GM23338 (cell line): ENCODE results near the gene VAPB. TPM values are rescaled to one million over a fixed set of nuclear protein-coding genes. Genes with fewer than 3 reads are reported as not detected.
A peak's percentile ranks its signal among the peaks of the same experiment; 100 is the strongest.

Source experiments
- ATAC-seq: fragments of 200-7000 bp; cut with Tn5 transposase; 3 replicates; pipeline ENCODE4 v1.9.1; 2020
- DNase-seq: peaks from one replicate; pipeline ENCODE4 v3.0.0-alpha.2; 2015; ENCODE audit warnings: low spot score
- H2AFZ ChIP-seq: fragments of 200-600 bp; sonication (generic); 2 replicates; pipeline ENCODE4 v1.8.0; 2016; ENCODE audit warnings: antibody characterized with exemption, mild to moderate bottlenecking, moderate library complexity
- H3F3A ChIP-seq: fragments of 200-600 bp; sonication (generic); replicated peaks from 2 replicates; pipeline ENCODE4 v1.8.0; 2017; ENCODE audit warnings: antibody characterized with exemption, mixed run types, low read depth
- H3K27ac ChIP-seq: fragments of 200-600 bp; sonication (generic); 2 replicates; pipeline ENCODE4 v1.6.1; 2016; ENCODE audit warnings: low read depth
- H3K27me3 ChIP-seq: fragments of 200-600 bp; sonication (generic); 2 replicates; pipeline ENCODE4 v1.8.0; 2016; ENCODE audit warnings: mild to moderate bottlenecking, mixed run types, moderate library complexity; ENCODE audit not compliant: insufficient read depth
- H3K36me3 ChIP-seq: fragments of 200-600 bp; sonication (generic); 2 replicates; pipeline ENCODE4 v1.8.0; 2016; ENCODE audit warnings: mild to moderate bottlenecking; ENCODE audit not compliant: insufficient read depth
- H3K4me1 ChIP-seq: fragments of 200-600 bp; sonication (generic); 2 replicates; pipeline ENCODE4 v1.8.0; 2016; ENCODE audit warnings: mild to moderate bottlenecking, moderate library complexity; ENCODE audit not compliant: insufficient read depth
- H3K4me2 ChIP-seq: fragments of 200-600 bp; sonication (generic); 2 replicates; pipeline ENCODE4 v1.7.1; 2017; ENCODE audit warnings: mixed run types
- H3K4me3 ChIP-seq: fragments of 200-600 bp; sonication (generic); 2 replicates; pipeline ENCODE4 v1.6.1; 2016; ENCODE audit warnings: mixed run types
- H3K79me2 ChIP-seq: fragments of 200-600 bp; sonication (generic); replicated peaks from 2 replicates; pipeline ENCODE4 v1.8.0; 2017; ENCODE audit warnings: mild to moderate bottlenecking; ENCODE audit not compliant: insufficient read depth
- H3K9me2 ChIP-seq: fragments of 200-600 bp; sonication (generic); 2 replicates; pipeline ENCODE4 v1.8.0; 2017; ENCODE audit not compliant: insufficient read depth
- H4K20me1 ChIP-seq: fragments of 200-600 bp; sonication (generic); replicated peaks from 2 replicates; pipeline ENCODE4 v1.8.0; 2017; ENCODE audit warnings: mild to moderate bottlenecking; ENCODE audit not compliant: insufficient read depth
- H3K27ac Mint-ChIP-seq: 2 replicates; pipeline ENCODE4 v1.8.0; 2020; ENCODE audit warnings: inconsistent platforms, mild to moderate bottlenecking, moderate library complexity, mixed read lengths
- H3K27me3 Mint-ChIP-seq: 3 replicates; pipeline ENCODE4 v1.8.0; 2022; ENCODE audit warnings: low read depth, mild to moderate bottlenecking, moderate library complexity, mixed read lengths, inconsistent platforms; ENCODE audit not compliant: insufficient read depth, poor library complexity
- H3K36me3 Mint-ChIP-seq: 3 replicates; pipeline ENCODE4 v1.8.0; 2021; ENCODE audit warnings: low read depth, mild to moderate bottlenecking, inconsistent platforms, moderate library complexity, mixed read lengths
- H3K4me1 Mint-ChIP-seq: 3 replicates; pipeline ENCODE4 v1.8.0; 2020; ENCODE audit warnings: mild to moderate bottlenecking, inconsistent platforms, mixed read lengths
- H3K4me3 Mint-ChIP-seq: 3 replicates; pipeline ENCODE4 v1.8.0; 2021; ENCODE audit warnings: moderate library complexity, mild to moderate bottlenecking, inconsistent platforms, mixed read lengths
- H3K9me3 Mint-ChIP-seq: 3 replicates; pipeline ENCODE4 v1.8.0; 2020; ENCODE audit warnings: moderate library complexity, mild to moderate bottlenecking, inconsistent platforms, mixed read lengths
- EZH2 ChIP-seq: fragments of 200-600 bp; sonication (generic); IDR thresholded peaks from one replicate; pipeline ENCODE4 v1.8.0; 2017; ENCODE audit warnings: antibody characterized with exemption, mild to moderate bottlenecking, low read depth; ENCODE audit not compliant: unreplicated experiment
- NANOG ChIP-seq: IDR thresholded peaks from 2 replicates; pipeline ENCODE4 v1.6.1; 2016; ENCODE audit warnings: antibody characterized with exemption, borderline replicate concordance
- STAT1 ChIP-seq: IDR thresholded peaks from one replicate; pipeline ENCODE4 v1.6.1; 2016; ENCODE audit warnings: antibody characterized with exemption; ENCODE audit not compliant: unreplicated experiment
- ZNF114 ChIP-seq: fragments of 250-450 bp; sonication (Bioruptor Pico); IDR thresholded peaks from 2 replicates; pipeline ENCODE4 v1.5.0; 2020; ENCODE audit warnings: mild to moderate bottlenecking, moderate library complexity
- ZNF331 ChIP-seq: fragments of 250-450 bp; sonication (Bioruptor Pico); IDR thresholded peaks from 2 replicates; pipeline ENCODE4 v1.5.0; 2020; ENCODE audit warnings: low read depth, mild to moderate bottlenecking, moderate library complexity
- polyA plus RNA-seq: library from polyadenylated mRNA; unstranded; fragments of >200 nt; fragmentation: Nextera tagmentation; extraction: Ambion mirVana; gene quantifications from 2 replicates; pipeline ENCODE4 v1.2.1, GENCODE V29; 2016
- total RNA-seq: library from RNA; depleted of rRNA; stranded (reverse); fragments of >200 nt; shearing (Covaris generic); gene quantifications from 2 replicates; pipeline ENCODE4 v1.2.3, GENCODE V29; 2014
- TF ChIP-seq, protein P1 (sequence below): IDR thresholded peaks from one replicate; pipeline ENCODE4 v1.6.1; 2018; ENCODE audit warnings: antibody characterized with exemption; ENCODE audit not compliant: unreplicated experiment
- TF ChIP-seq, protein P2 (sequence below), 2 experiments: fragments of 200-600 bp in 1 of 2; sonication (generic) in 1 of 2; conservative IDR thresholded peaks; 2 replicates each; pipeline versions ENCODE4 v1.5.1 to v1.6.1; 2016 to 2017; ENCODE audit warnings: antibody characterized with exemption in 2 of 2, low read depth in 2 of 2, mild to moderate bottlenecking in 2 of 2, moderate library complexity in 1 of 2
- TF ChIP-seq, protein P3 (sequence below): IDR thresholded peaks from 2 replicates; pipeline ENCODE4 v1.6.1; 2016; ENCODE audit warnings: antibody characterized with exemption
- TF ChIP-seq, protein P4 (sequence below): fragments of 250-450 bp; sonication (Bioruptor Pico); IDR thresholded peaks from 2 replicates; pipeline ENCODE4 v1.5.0; 2020; ENCODE audit warnings: mild to moderate bottlenecking, moderate library complexity

VAPB gene
- total and polyA plus RNA-seq, 2 experiments from 2014 or later = 18.8 to 22.9 TPM

DNA sequence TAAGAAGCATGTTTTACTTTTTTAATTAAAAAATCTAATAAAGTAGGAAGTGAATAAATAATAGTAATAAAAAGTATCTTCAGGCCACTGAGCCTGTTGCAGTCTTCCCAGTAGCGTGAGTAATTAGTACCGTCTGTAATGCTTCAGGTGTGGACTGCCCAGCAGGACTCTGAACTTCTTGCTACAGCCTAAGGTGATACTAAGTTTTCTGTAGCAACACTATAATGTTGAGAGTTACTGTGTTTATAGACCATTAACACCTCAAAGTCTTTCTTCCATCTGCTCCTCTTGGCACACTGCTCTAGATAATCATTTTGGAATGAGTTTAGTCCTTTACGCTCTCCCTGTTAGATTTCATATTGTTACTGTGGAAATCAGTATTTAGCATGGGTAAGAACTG lies 28.4 kb downstream of the VAPB start (continued):
- TF ChIP-seq, protein P1, sequence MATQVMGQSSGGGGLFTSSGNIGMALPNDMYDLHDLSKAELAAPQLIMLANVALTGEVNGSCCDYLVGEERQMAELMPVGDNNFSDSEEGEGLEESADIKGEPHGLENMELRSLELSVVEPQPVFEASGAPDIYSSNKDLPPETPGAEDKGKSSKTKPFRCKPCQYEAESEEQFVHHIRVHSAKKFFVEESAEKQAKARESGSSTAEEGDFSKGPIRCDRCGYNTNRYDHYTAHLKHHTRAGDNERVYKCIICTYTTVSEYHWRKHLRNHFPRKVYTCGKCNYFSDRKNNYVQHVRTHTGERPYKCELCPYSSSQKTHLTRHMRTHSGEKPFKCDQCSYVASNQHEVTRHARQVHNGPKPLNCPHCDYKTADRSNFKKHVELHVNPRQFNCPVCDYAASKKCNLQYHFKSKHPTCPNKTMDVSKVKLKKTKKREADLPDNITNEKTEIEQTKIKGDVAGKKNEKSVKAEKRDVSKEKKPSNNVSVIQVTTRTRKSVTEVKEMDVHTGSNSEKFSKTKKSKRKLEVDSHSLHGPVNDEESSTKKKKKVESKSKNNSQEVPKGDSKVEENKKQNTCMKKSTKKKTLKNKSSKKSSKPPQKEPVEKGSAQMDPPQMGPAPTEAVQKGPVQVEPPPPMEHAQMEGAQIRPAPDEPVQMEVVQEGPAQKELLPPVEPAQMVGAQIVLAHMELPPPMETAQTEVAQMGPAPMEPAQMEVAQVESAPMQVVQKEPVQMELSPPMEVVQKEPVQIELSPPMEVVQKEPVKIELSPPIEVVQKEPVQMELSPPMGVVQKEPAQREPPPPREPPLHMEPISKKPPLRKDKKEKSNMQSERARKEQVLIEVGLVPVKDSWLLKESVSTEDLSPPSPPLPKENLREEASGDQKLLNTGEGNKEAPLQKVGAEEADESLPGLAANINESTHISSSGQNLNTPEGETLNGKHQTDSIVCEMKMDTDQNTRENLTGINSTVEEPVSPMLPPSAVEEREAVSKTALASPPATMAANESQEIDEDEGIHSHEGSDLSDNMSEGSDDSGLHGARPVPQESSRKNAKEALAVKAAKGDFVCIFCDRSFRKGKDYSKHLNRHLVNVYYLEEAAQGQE = no peak
- TF ChIP-seq, protein P2, sequence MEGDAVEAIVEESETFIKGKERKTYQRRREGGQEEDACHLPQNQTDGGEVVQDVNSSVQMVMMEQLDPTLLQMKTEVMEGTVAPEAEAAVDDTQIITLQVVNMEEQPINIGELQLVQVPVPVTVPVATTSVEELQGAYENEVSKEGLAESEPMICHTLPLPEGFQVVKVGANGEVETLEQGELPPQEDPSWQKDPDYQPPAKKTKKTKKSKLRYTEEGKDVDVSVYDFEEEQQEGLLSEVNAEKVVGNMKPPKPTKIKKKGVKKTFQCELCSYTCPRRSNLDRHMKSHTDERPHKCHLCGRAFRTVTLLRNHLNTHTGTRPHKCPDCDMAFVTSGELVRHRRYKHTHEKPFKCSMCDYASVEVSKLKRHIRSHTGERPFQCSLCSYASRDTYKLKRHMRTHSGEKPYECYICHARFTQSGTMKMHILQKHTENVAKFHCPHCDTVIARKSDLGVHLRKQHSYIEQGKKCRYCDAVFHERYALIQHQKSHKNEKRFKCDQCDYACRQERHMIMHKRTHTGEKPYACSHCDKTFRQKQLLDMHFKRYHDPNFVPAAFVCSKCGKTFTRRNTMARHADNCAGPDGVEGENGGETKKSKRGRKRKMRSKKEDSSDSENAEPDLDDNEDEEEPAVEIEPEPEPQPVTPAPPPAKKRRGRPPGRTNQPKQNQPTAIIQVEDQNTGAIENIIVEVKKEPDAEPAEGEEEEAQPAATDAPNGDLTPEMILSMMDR (conservative IDR thresholded peaks at IDR 0.05; ENCODE audit: low read depth in 2 of 2) = no peak
- TF ChIP-seq, protein P3, sequence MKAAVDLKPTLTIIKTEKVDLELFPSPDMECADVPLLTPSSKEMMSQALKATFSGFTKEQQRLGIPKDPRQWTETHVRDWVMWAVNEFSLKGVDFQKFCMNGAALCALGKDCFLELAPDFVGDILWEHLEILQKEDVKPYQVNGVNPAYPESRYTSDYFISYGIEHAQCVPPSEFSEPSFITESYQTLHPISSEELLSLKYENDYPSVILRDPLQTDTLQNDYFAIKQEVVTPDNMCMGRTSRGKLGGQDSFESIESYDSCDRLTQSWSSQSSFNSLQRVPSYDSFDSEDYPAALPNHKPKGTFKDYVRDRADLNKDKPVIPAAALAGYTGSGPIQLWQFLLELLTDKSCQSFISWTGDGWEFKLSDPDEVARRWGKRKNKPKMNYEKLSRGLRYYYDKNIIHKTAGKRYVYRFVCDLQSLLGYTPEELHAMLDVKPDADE = no peak
- TF ChIP-seq STAT1 (no peak), ZNF331 (no peak), ZNF114 (CRISPR knock-in tag) (no peak), EZH2 (no peak)

DNA sequence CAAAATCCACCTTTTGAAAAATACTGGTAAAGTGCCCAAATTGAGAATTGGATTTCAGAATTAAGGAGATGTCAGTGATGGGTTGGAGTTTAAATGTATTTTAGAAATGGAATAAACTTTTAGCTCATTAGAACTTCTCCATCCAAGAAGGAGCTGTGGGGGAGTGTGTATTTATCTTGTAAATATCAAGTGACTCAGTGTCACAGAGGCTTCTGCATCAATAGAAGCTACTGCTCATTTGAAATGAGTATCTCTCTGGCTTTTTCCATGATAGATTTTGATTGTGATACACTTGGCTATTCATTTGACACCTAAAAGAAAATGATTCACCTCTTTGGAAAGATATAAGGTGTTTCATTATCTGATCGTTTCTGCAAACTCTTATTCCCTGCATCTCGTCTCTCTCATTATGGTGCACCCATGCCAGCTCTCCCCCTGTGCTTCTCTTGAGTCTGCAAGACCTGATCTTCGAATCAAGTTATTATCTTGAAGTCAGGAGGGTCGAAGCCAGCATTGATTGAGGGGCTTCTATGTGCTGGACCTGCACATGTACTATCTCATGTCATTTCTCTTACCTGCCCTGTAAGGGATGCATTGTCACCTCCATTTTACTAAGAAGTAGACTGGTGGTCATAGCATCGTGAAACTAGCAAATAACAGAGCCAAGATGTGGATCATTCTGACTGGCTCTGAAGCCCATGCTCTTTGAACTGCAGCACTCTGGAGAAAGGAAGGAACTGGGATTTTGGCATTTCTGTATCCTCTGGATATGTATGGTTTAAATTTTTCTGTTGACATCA lies 30.1 kb downstream of the VAPB start:
- DNase-seq (no peak), ATAC-seq (no peak)
- H3K9me2 ChIP-seq = no peaks in the 10 kb centered on the region
- no peaks in the 10 kb centered on the region for H3K27me3 ChIP-seq
- H3K36me3 Mint-ChIP-seq = peaks cover 32% of the 10 kb centered on the region
- peaks cover 51% of the 10 kb centered on the region for H3K4me1 Mint-ChIP-seq
- H3K4me1 ChIP-seq = peaks cover 48% of the 10 kb centered on the region
- H3K27ac Mint-ChIP-seq = no peak overlapping the region
- no peak overlapping the region for H3K4me2 ChIP-seq
- no peaks in the 10 kb centered on the region for H4K20me1 ChIP-seq
- no peak overlapping the region for H3K4me3 ChIP-seq
- H3K79me2 ChIP-seq = peaks cover 61% of the 10 kb centered on the region
- H3K36me3 ChIP-seq = no peaks in the 10 kb centered on the region
- peaks cover under 1% of the 10 kb centered on the region for H3K27me3 Mint-ChIP-seq
- peaks cover 10% of the 10 kb centered on the region for H3K9me3 Mint-ChIP-seq
- H3F3A ChIP-seq = no peaks in the 10 kb centered on the region
- H3K27ac ChIP-seq = peak overlapping the region; percentile 10; the same call in 1 of the 2 replicates
- H2AFZ ChIP-seq = no peak overlapping the region
- no peak overlapping the region for H3K4me3 Mint-ChIP-seq
- no peak for TF ChIP-seq NANOG
- TF ChIP-seq, protein P4, sequence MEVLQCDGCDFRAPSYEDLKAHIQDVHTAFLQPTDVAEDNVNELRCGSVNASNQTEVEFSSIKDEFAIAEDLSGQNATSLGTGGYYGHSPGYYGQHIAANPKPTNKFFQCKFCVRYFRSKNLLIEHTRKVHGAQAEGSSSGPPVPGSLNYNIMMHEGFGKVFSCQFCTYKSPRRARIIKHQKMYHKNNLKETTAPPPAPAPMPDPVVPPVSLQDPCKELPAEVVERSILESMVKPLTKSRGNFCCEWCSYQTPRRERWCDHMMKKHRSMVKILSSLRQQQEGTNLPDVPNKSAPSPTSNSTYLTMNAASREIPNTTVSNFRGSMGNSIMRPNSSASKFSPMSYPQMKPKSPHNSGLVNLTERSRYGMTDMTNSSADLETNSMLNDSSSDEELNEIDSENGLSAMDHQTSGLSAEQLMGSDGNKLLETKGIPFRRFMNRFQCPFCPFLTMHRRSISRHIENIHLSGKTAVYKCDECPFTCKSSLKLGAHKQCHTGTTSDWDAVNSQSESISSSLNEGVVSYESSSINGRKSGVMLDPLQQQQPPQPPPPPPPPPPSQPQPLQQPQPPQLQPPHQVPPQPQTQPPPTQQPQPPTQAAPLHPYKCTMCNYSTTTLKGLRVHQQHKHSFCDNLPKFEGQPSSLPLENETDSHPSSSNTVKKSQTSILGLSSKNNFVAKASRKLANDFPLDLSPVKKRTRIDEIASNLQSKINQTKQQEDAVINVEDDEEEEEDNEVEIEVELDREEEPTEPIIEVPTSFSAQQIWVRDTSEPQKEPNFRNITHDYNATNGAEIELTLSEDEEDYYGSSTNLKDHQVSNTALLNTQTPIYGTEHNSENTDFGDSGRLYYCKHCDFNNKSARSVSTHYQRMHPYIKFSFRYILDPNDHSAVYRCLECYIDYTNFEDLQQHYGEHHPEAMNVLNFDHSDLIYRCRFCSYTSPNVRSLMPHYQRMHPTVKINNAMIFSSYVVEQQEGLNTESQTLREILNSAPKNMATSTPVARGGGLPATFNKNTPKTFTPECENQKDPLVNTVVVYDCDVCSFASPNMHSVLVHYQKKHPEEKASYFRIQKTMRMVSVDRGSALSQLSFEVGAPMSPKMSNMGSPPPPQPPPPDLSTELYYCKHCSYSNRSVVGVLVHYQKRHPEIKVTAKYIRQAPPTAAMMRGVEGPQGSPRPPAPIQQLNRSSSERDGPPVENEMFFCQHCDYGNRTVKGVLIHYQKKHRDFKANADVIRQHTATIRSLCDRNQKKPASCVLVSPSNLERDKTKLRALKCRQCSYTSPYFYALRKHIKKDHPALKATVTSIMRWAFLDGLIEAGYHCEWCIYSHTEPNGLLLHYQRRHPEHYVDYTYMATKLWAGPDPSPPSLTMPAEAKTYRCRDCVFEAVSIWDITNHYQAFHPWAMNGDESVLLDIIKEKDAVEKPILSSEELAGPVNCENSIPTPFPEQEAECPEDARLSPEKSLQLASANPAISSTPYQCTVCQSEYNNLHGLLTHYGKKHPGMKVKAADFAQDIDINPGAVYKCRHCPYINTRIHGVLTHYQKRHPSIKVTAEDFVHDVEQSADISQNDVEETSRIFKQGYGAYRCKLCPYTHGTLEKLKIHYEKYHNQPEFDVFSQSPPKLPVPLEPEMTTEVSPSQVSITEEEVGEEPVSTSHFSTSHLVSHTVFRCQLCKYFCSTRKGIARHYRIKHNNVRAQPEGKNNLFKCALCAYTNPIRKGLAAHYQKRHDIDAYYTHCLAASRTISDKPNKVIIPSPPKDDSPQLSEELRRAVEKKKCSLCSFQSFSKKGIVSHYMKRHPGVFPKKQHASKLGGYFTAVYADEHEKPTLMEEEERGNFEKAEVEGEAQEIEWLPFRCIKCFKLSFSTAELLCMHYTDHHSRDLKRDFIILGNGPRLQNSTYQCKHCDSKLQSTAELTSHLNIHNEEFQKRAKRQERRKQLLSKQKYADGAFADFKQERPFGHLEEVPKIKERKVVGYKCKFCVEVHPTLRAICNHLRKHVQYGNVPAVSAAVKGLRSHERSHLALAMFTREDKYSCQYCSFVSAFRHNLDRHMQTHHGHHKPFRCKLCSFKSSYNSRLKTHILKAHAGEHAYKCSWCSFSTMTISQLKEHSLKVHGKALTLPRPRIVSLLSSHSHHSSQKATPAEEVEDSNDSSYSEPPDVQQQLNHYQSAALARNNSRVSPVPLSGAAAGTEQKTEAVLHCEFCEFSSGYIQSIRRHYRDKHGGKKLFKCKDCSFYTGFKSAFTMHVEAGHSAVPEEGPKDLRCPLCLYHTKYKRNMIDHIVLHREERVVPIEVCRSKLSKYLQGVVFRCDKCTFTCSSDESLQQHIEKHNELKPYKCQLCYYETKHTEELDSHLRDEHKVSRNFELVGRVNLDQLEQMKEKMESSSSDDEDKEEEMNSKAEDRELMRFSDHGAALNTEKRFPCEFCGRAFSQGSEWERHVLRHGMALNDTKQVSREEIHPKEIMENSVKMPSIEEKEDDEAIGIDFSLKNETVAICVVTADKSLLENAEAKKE (CRISPR knock-in tag) = no peak
- TF ChIP-seq ZNF331 = no peak
